LNCAP (cell line): ENCODE data around the gene PRR16.

Experiments
- CTCF ChIP-seq: fragments of 450-650 bp; IDR thresholded peaks from 2 replicates; pipeline ENCODE4 v1.5.1; 2017; ENCODE audit warnings: mild to moderate bottlenecking

The PRR16 gene

GRCh38 chr5:120539471-120539870, 75.4 kb downstream of the PRR16 start:
- TF ChIP-seq CTCF = no peak

GRCh38 chr5:120540097-120540496, 76.0 kb downstream of the PRR16 start:
- no peak for TF ChIP-seq CTCF

- TF ChIP-seq CTCF = no peak
Observed at GRCh38 chr5:120544043-120544442, 79.9 kb downstream of the PRR16 start.

GRCh38 chr5:120545007-120545406, 80.9 kb downstream of the PRR16 start:
- no peak for TF ChIP-seq CTCF

GRCh38 chr5:120545951-120546350, 81.9 kb downstream of the PRR16 start:
- TF ChIP-seq CTCF = no peak

GRCh38 chr5:120546922-120547321, 82.8 kb downstream of the PRR16 start:
- no peak for TF ChIP-seq CTCF

GRCh38 chr5:120550358-120550757, 86.3 kb downstream of the PRR16 start:
- no peak for TF ChIP-seq CTCF

GRCh38 chr5:120552638-120553037, 88.5 kb downstream of the PRR16 start:
- TF ChIP-seq CTCF = no peak
